Dermis lymphatic vessel endothelial cell (primary cell): ENCODE measurements around the gene SKIC2. TPM values are rescaled to one million over a fixed set of nuclear protein-coding genes. Genes with fewer than 3 reads are reported as not detected.

Source experiments
- total RNA-seq: library from RNA; depleted of rRNA; stranded (reverse); fragments of >200 nt; gene quantifications from 2 replicates; pipeline ENCODE4 v1.2.1, GENCODE V29; 2014

The SKIC2 gene
- total RNA-seq, result 23.6 and 24.9 TPM in 2 replicates

GRCh38 chr6:31958741-31959739, at the start of gene SKIC2, which contains the start of gene NELFE:
TSS of gene SKIC2 (plus strand) at chr6:31959175. CDS start at chr6:31959193, 18 bp downstream.
TSS of gene NELFE (minus strand) at chr6:31958971. CDS start at chr6:31958446, 525 bp downstream.

GRCh38 chr6:31927242-31927862, 31.6 kb upstream of the SKIC2 start, which contains the start of gene C2:
TSS of gene C2 (plus strand) at chr6:31927717. CDS start at chr6:31927753, 36 bp downstream.

GRCh38 chr6:31945507-31946369, 13.2 kb upstream of the SKIC2 start, which contains the start of gene CFB:
TSS of gene CFB (plus strand) at chr6:31946095. CDS start at chr6:31946222, 127 bp downstream.

GRCh38 chr6:31971993-31972708, 13.2 kb downstream of the SKIC2 start, which contains the start of gene DXO:
TSS of gene DXO (minus strand) at chr6:31972138. CDS start at chr6:31971675, 463 bp downstream.

GRCh38 chr6:31981744-31982143, 22.8 kb downstream of the SKIC2 start, which contains the start of gene C4A:
TSS of gene C4A (plus strand) at chr6:31982057. CDS start at chr6:31982108, 51 bp downstream.

GRCh38 chr6:32014547-32014946, 55.6 kb downstream of the SKIC2 start, which contains the start of gene C4B:
TSS of gene C4B (plus strand) at chr6:32014795. CDS start at chr6:32014846, 51 bp downstream.

Other genes with a start within 250 kb of the SKIC2 start
- not detected in 2 replicates for gene LY6G6D, start 243.8 kb upstream of the SKIC2 start, total RNA-seq
- not detected in 2 replicates for gene LY6G6C, start 237.4 kb upstream of the SKIC2 start, total RNA-seq
- gene MPIG6B, start 235.8 kb upstream of the SKIC2 start, total RNA-seq, result not detected in 2 replicates
- gene DDAH2, start 229.9 kb upstream of the SKIC2 start, total RNA-seq, result 122 and 139 TPM in 2 replicates
- gene CLIC1, start 222.6 kb upstream of the SKIC2 start, total RNA-seq, result 545 and 566 TPM in 2 replicates
- gene MSH5, start 219.2 kb upstream of the SKIC2 start, total RNA-seq, result 2.3 and 3.0 TPM in 2 replicates
- gene SAPCD1, start 196.5 kb upstream of the SKIC2 start, total RNA-seq, result 2.2 and 8.0 TPM in 2 replicates
- 0.09 and 0.22 TPM in 2 replicates for gene VWA7, start 181.8 kb upstream of the SKIC2 start, total RNA-seq
- 31.2 and 36.4 TPM in 2 replicates for gene VARS1, start 163.4 kb upstream of the SKIC2 start, total RNA-seq
- gene LSM2, start 152.2 kb upstream of the SKIC2 start, total RNA-seq, result 22.2 and 26.3 TPM in 2 replicates
- gene HSPA1L, start 143.9 kb upstream of the SKIC2 start, total RNA-seq, result 1.2 and 1.5 TPM in 2 replicates
- gene HSPA1A, start 143.6 kb upstream of the SKIC2 start, total RNA-seq, result 78.6 and 81.2 TPM in 2 replicates
- 16.9 and 34.6 TPM in 2 replicates for gene HSPA1B, start 131.4 kb upstream of the SKIC2 start, total RNA-seq
- 43.3 and 54.0 TPM in 2 replicates for gene NEU1, start 96.4 kb upstream of the SKIC2 start, total RNA-seq
- gene SLC44A4, start 80.2 kb upstream of the SKIC2 start, total RNA-seq, result not detected in 2 replicates
- gene EHMT2, start 61.5 kb upstream of the SKIC2 start, total RNA-seq, result 24.9 and 29.6 TPM in 2 replicates
- gene ZBTB12, start 57.1 kb upstream of the SKIC2 start, total RNA-seq, result 2.4 and 2.8 TPM in 2 replicates
- gene C2, start 31.5 kb upstream of the SKIC2 start, total RNA-seq, result 0.17 and 0.22 TPM in 2 replicates
- gene CFB, start 13.1 kb upstream of the SKIC2 start, total RNA-seq, result 0.09 and 0.22 TPM in 2 replicates
- 68.1 and 76.8 TPM in 2 replicates for gene NELFE, start 204 bp upstream of the SKIC2 start, total RNA-seq
- 7.3 and 8.3 TPM in 2 replicates for gene DXO, start 13.0 kb downstream of the SKIC2 start, total RNA-seq
- 1.0 and 1.3 TPM in 2 replicates for gene C4A, start 22.9 kb downstream of the SKIC2 start, total RNA-seq
- gene C4B, start 55.6 kb downstream of the SKIC2 start, total RNA-seq, result 1.1 and 1.3 TPM in 2 replicates
- under 0.01 TPM in 2 replicates for gene CYP21A2, start 79.2 kb downstream of the SKIC2 start, total RNA-seq
- 10.1 and 17.2 TPM in 2 replicates for gene TNXB, start 150.2 kb downstream of the SKIC2 start, total RNA-seq
- 11.9 and 13.2 TPM in 2 replicates for gene ATF6B, start 169.1 kb downstream of the SKIC2 start, total RNA-seq
- gene FKBPL, start 171.1 kb downstream of the SKIC2 start, total RNA-seq, result 6.0 and 7.4 TPM in 2 replicates
- under 0.01 TPM in 1 of 2 replicates, not detected in the other for gene PRRT1, start 192.8 kb downstream of the SKIC2 start, total RNA-seq
- gene PPT2, start 195.0 kb downstream of the SKIC2 start, total RNA-seq, result 53.0 and 75.2 TPM in 2 replicates
- 1.3 and 2.8 TPM in 2 replicates for gene EGFL8, start 205.4 kb downstream of the SKIC2 start, total RNA-seq
- gene AGPAT1, start 216.9 kb downstream of the SKIC2 start, total RNA-seq, result 7.9 and 8.1 TPM in 2 replicates
- gene RNF5, start 219.2 kb downstream of the SKIC2 start, total RNA-seq, result 46.2 and 61.2 TPM in 2 replicates
- gene AGER, start 225.1 kb downstream of the SKIC2 start, total RNA-seq, result 0.60 and 0.65 TPM in 2 replicates
- 40.7 and 42.5 TPM in 2 replicates for gene PBX2, start 231.0 kb downstream of the SKIC2 start, total RNA-seq
- gene GPSM3, start 233.5 kb downstream of the SKIC2 start, total RNA-seq, result 5.9 and 7.5 TPM in 2 replicates